ENCODE measurements around the gene ZNF423.

Gene ZNF423

GRCh38 chr16:49617016-49617629 is 238.8 kb downstream of the ZNF423 start:
- 95 to 97% methylated on average over 2 to 4 of the region's 4 CpGs for WGBS, 2 experiments (ENCODE audit: insufficient coverage in 2 of 2)
- no peaks in the 10 kb centered on the region for H3K9me3 ChIP-seq (ENCODE audit: control insufficient read depth, low read length)
- H3K27ac ChIP-seq (ENCODE audit: low read depth, low read length, severe bottlenecking) = no peak overlapping the region
- no peaks in the 10 kb centered on the region for H3K36me3 ChIP-seq (ENCODE audit: control insufficient read depth, insufficient read depth, low read length)
- no peak overlapping the region for H3K4me3 ChIP-seq (ENCODE audit: extremely low read depth, insufficient read depth, low read length, poor library complexity, severe bottlenecking)
- peaks cover 23% of the 10 kb centered on the region for H3K4me1 ChIP-seq (ENCODE audit: control insufficient read depth, insufficient read depth, low read length, poor library complexity, severe bottlenecking)

GRCh38 chr16:49615576-49615975 is 240.3 kb downstream of the ZNF423 start:
- 89 to 91% methylated on average over 7 to 8 of the region's 8 CpGs for WGBS, 2 experiments (ENCODE audit: insufficient coverage in 2 of 2)
- Histone ChIP-seq H3K4me3 (ENCODE audit: extremely low read depth, insufficient read depth, low read length, poor library complexity, severe bottlenecking) (no peak overlapping the region), H3K9me3 (ENCODE audit: control insufficient read depth, low read length) (no peaks in the 10 kb centered on the region), H3K27ac (ENCODE audit: low read depth, low read length, severe bottlenecking) (no peak overlapping the region), H3K4me1 (ENCODE audit: control insufficient read depth, insufficient read depth, low read length, poor library complexity, severe bottlenecking) (peaks cover 11% of the 10 kb centered on the region), H3K36me3 (ENCODE audit: control insufficient read depth, insufficient read depth, low read length) (no peaks in the 10 kb centered on the region)

- H3K9me3 ChIP-seq (ENCODE audit: control insufficient read depth, low read length) = no peaks in the 10 kb centered on the region
- no peak overlapping the region for H3K27ac ChIP-seq (ENCODE audit: low read depth, low read length, severe bottlenecking)
- H3K4me3 ChIP-seq (ENCODE audit: extremely low read depth, insufficient read depth, low read length, poor library complexity, severe bottlenecking) = no peak overlapping the region
- no peaks in the 10 kb centered on the region for H3K36me3 ChIP-seq (ENCODE audit: control insufficient read depth, insufficient read depth, low read length)
- H3K4me1 ChIP-seq (ENCODE audit: control insufficient read depth, insufficient read depth, low read length, poor library complexity, severe bottlenecking) = peaks cover 11% of the 10 kb centered on the region
- WGBS, 2 experiments (ENCODE audit: insufficient coverage in 2 of 2) = 72 to 75% methylated on average over 2 of the region's 3 CpGs
These were observed 244.9 kb downstream of the ZNF423 start for GRCh38 chr16:49610983-49611382.

- Histone ChIP-seq H3K9me3 (ENCODE audit: control insufficient read depth, low read length) (no peaks in the 10 kb centered on the region), H3K4me3 (ENCODE audit: extremely low read depth, insufficient read depth, low read length, poor library complexity, severe bottlenecking) (no peak overlapping the region), H3K4me1 (ENCODE audit: control insufficient read depth, insufficient read depth, low read length, poor library complexity, severe bottlenecking) (peaks cover 11% of the 10 kb centered on the region), H3K36me3 (ENCODE audit: control insufficient read depth, insufficient read depth, low read length) (no peaks in the 10 kb centered on the region), H3K27ac (ENCODE audit: low read depth, low read length, severe bottlenecking) (no peak overlapping the region)
- WGBS, 2 experiments (ENCODE audit: insufficient coverage in 2 of 2) = 68 to 82% methylated on average over 3 to 4 of the region's 5 CpGs
These were observed 247.1 kb downstream of the ZNF423 start for GRCh38 chr16:49608779-49609178.

DNA sequence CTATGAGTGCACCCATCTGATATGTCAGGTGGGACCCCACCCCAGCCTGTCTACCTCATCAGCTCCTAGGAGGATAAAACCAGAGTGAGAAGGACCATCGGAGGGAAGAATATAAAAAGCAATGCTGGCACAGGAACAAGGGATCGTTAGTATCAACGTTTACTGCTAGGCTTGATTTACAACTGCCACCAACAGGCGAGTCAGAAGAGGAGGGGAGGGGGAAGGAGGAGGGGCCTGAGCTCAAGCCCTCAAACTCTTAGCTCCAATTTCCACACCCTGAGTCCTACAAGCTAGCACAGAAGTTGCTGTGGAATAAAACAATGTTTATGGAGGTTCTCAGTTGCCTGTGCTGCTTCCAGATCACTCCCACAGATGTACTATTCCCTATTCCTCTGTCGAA is 247.8 kb downstream of the ZNF423 start:
- H3K27ac ChIP-seq (ENCODE audit: low read depth, low read length, severe bottlenecking) = no peak overlapping the region
- no peaks in the 10 kb centered on the region for H3K9me3 ChIP-seq (ENCODE audit: control insufficient read depth, low read length)
- H3K4me3 ChIP-seq (ENCODE audit: extremely low read depth, insufficient read depth, low read length, poor library complexity, severe bottlenecking) = no peak overlapping the region
- WGBS, 2 experiments (ENCODE audit: insufficient coverage in 2 of 2) = 24% methylated on average over 3 of the region's 5 CpGs; no CpG with 5 or more reads in 1 of the 2 experiments
- H3K4me1 ChIP-seq (ENCODE audit: control insufficient read depth, insufficient read depth, low read length, poor library complexity, severe bottlenecking) = peaks cover 11% of the 10 kb centered on the region
- H3K36me3 ChIP-seq (ENCODE audit: control insufficient read depth, insufficient read depth, low read length) = no peaks in the 10 kb centered on the region

GRCh38 chr16:49605536-49606254 is 250.2 kb downstream of the ZNF423 start:
- Histone ChIP-seq H3K27ac (ENCODE audit: low read depth, low read length, severe bottlenecking) (no peak overlapping the region), H3K4me3 (ENCODE audit: extremely low read depth, insufficient read depth, low read length, poor library complexity, severe bottlenecking) (no peak overlapping the region), H3K4me1 (ENCODE audit: control insufficient read depth, insufficient read depth, low read length, poor library complexity, severe bottlenecking) (peaks cover 11% of the 10 kb centered on the region), H3K9me3 (ENCODE audit: control insufficient read depth, low read length) (no peaks in the 10 kb centered on the region), H3K36me3 (ENCODE audit: control insufficient read depth, insufficient read depth, low read length) (no peaks in the 10 kb centered on the region)
- 85 to 86% methylated on average over 11 to 12 of the region's 14 CpGs for WGBS, 2 experiments (ENCODE audit: insufficient coverage in 2 of 2)

DNA sequence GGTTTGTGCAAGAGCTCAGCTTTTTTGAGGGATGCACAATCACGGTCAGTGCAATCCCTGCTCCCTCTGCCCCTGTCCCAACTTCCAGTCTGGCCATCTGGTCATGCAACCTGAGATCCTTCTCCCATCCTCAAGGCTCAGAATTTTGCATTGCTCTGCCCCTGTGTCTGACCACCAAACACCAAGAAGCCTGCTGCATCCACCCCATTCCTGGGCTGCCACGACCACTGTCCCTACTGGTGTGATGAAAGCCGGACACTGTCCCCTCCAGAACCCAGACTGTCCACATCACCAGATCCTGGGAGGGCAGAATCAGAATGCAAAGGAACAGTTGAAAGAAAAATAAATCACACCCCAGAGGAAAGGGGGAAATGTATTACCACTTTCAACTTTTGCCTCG is 251.3 kb downstream of the ZNF423 start:
- H3K27ac ChIP-seq (ENCODE audit: low read depth, low read length, severe bottlenecking) = no peak overlapping the region
- peaks cover 13% of the 10 kb centered on the region for H3K4me1 ChIP-seq (ENCODE audit: control insufficient read depth, insufficient read depth, low read length, poor library complexity, severe bottlenecking)
- 63 to 96% methylated on average over 2 to 3 of the region's 4 CpGs for WGBS, 2 experiments (ENCODE audit: insufficient coverage in 2 of 2)
- no peaks in the 10 kb centered on the region for H3K36me3 ChIP-seq (ENCODE audit: control insufficient read depth, insufficient read depth, low read length)
- no peak overlapping the region for H3K4me3 ChIP-seq (ENCODE audit: extremely low read depth, insufficient read depth, low read length, poor library complexity, severe bottlenecking)
- H3K9me3 ChIP-seq (ENCODE audit: control insufficient read depth, low read length) = no peaks in the 10 kb centered on the region

DNA sequence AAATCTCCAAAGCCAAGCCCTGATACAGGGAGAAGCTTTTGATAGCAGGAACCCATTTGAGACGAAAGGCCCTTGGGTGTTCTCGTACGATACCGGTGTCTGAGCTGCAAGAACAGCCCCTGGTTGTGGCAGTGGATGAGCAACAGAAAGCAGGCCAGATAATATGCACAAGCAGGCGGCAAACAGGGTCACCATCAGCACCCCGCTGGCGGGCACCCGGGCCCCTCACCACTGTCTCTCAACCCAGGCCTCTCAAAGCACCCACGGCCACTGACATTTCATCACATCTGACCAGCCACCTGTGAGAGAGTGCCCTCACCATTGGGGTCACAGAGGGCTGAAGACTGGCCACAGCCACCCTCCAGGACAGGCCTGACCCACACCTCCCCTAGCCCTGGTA is 252.0 kb downstream of the ZNF423 start:
- H3K36me3 ChIP-seq (ENCODE audit: control insufficient read depth, insufficient read depth, low read length) = no peaks in the 10 kb centered on the region
- H3K27ac ChIP-seq (ENCODE audit: low read depth, low read length, severe bottlenecking) = no peak overlapping the region
- WGBS, 2 experiments (ENCODE audit: insufficient coverage in 2 of 2) = 93 to 97% methylated on average over 9 of the region's 9 CpGs
- no peak overlapping the region for H3K4me3 ChIP-seq (ENCODE audit: extremely low read depth, insufficient read depth, low read length, poor library complexity, severe bottlenecking)
- H3K9me3 ChIP-seq (ENCODE audit: control insufficient read depth, low read length) = no peaks in the 10 kb centered on the region
- H3K4me1 ChIP-seq (ENCODE audit: control insufficient read depth, insufficient read depth, low read length, poor library complexity, severe bottlenecking) = peaks cover 13% of the 10 kb centered on the region

- H3K4me3 ChIP-seq (ENCODE audit: extremely low read depth, insufficient read depth, low read length, poor library complexity, severe bottlenecking) = no peak overlapping the region
- peaks cover 8% of the 10 kb centered on the region for H3K4me1 ChIP-seq (ENCODE audit: control insufficient read depth, insufficient read depth, low read length, poor library complexity, severe bottlenecking)
- H3K36me3 ChIP-seq (ENCODE audit: control insufficient read depth, insufficient read depth, low read length) = no peaks in the 10 kb centered on the region
- H3K9me3 ChIP-seq (ENCODE audit: control insufficient read depth, low read length) = no peaks in the 10 kb centered on the region
- H3K27ac ChIP-seq (ENCODE audit: low read depth, low read length, severe bottlenecking) = no peak overlapping the region
- WGBS, 2 experiments (ENCODE audit: insufficient coverage in 2 of 2) = 90 to 95% methylated on average over 9 of the region's 9 CpGs
These were observed 253.0 kb downstream of the ZNF423 start for GRCh38 chr16:49602976-49603310.

DNA sequence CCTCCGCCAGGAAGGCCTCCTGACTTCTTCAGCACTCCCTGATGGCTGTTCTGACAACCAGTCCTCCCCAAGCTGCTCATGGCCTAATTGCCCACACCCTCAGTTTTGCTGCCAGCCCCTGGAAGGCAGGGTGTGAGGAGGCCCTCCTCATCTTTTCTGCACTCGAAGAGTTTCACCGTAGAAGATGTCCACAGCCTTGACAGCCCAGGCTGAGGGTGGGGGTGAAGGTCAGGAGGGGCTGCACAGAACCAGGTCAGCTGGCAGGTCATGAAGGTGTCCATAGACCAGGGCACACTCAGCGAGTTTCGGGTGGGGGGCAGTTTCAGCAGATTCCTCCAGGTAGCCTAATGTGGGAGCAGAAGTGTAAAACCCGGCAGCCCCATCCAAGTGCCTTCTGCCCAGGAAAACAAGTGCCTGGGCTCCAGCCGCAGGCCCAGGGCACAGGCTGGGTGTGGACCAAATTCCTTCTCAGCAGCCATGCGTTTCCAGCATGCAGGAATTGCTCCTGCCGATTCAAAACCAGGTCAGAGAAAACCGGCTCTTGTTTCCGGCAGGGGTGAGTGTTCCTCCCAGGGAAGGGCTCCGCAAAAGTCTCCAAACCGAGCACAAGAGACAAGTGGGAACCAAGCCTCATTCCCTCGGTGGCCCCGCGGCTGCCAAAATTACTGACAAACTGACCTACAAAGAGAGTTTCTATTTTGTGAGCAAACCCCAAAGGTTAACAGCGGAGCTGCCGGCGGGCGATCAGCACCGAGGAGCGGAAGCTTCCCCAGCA is 253.5 kb downstream of the ZNF423 start:
- H3K4me1 ChIP-seq (ENCODE audit: control insufficient read depth, insufficient read depth, low read length, poor library complexity, severe bottlenecking) = peaks cover 5% of the 10 kb centered on the region
- no peak overlapping the region for H3K4me3 ChIP-seq (ENCODE audit: extremely low read depth, insufficient read depth, low read length, poor library complexity, severe bottlenecking)
- no peaks in the 10 kb centered on the region for H3K9me3 ChIP-seq (ENCODE audit: control insufficient read depth, low read length)
- 82 to 83% methylated on average over 21 of the region's 22 CpGs for WGBS, 2 experiments (ENCODE audit: insufficient coverage in 2 of 2)
- no peak overlapping the region for H3K27ac ChIP-seq (ENCODE audit: low read depth, low read length, severe bottlenecking)
- no peaks in the 10 kb centered on the region for H3K36me3 ChIP-seq (ENCODE audit: control insufficient read depth, insufficient read depth, low read length)

DNA sequence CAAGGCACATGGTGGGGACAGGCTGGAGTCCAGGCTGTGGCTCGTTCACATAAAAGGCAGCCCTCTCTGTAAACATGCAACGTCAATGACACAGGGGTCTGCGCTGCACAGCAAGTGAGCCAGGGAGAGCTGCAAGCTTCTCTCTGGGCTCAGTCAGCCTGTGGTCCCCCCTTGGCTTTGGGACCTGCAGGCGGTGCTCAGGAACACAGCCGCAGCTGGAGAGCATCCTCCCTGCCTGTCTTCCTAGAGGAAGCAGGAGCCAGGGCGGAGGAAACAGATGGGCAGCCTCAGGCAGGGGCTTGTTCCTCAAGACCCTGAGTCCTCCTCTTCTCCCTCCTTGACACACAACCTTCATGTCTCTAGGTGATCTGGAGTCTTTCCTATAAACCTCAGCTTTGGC is 254.3 kb downstream of the ZNF423 start:
- H3K4me3 ChIP-seq (ENCODE audit: extremely low read depth, insufficient read depth, low read length, poor library complexity, severe bottlenecking) = no peak overlapping the region
- no peaks in the 10 kb centered on the region for H3K36me3 ChIP-seq (ENCODE audit: control insufficient read depth, insufficient read depth, low read length)
- no peak overlapping the region for H3K27ac ChIP-seq (ENCODE audit: low read depth, low read length, severe bottlenecking)
- 93 to 97% methylated on average over 4 to 6 of the region's 6 CpGs for WGBS, 2 experiments (ENCODE audit: insufficient coverage in 2 of 2)
- no peaks in the 10 kb centered on the region for H3K9me3 ChIP-seq (ENCODE audit: control insufficient read depth, low read length)
- H3K4me1 ChIP-seq (ENCODE audit: control insufficient read depth, insufficient read depth, low read length, poor library complexity, severe bottlenecking) = peaks cover 12% of the 10 kb centered on the region
